KMS-11 (cell line): ENCODE results near the gene SCAND1.

Source experiments
- H2AFZ ChIP-seq: fragments of 200-600 bp; sonication (generic); 2 replicates; pipeline ENCODE4 v1.6.1; 2016; ENCODE audit warnings: antibody characterized with exemption, mixed run types, low read depth
- H3K27ac ChIP-seq: fragments of 200-600 bp; sonication (generic); 2 replicates; pipeline ENCODE4 v1.6.1; 2016; ENCODE audit warnings: mild to moderate bottlenecking, mixed run types
- H3K27me3 ChIP-seq: fragments of 200-600 bp; sonication (generic); 2 replicates; pipeline ENCODE4 v1.6.1; 2017; ENCODE audit warnings: mild to moderate bottlenecking, low read depth, mixed run types, moderate library complexity; ENCODE audit not compliant: insufficient read depth
- H3K36me3 ChIP-seq: fragments of 200-600 bp; sonication (generic); 2 replicates; pipeline ENCODE4 v1.6.1; 2017; ENCODE audit warnings: mild to moderate bottlenecking, mixed run types; ENCODE audit not compliant: insufficient read depth
- H3K4me1 ChIP-seq: fragments of 200-600 bp; sonication (generic); 2 replicates; pipeline ENCODE4 v1.6.1; 2016; ENCODE audit warnings: mild to moderate bottlenecking, low read depth, mixed run types; ENCODE audit not compliant: poor library complexity, severe bottlenecking
- H3K4me2 ChIP-seq: fragments of 200-600 bp; sonication (generic); 2 replicates; pipeline ENCODE4 v1.7.0; 2016; ENCODE audit warnings: mild to moderate bottlenecking, mixed run types
- H3K4me3 ChIP-seq: fragments of 200-600 bp; sonication (generic); IDR thresholded peaks from 2 replicates; pipeline ENCODE4 v1.6.1; 2017; ENCODE audit warnings: low read depth, low read length, mixed read lengths; ENCODE audit not compliant: insufficient read depth
- H3K79me2 ChIP-seq: fragments of 200-600 bp; sonication (generic); 2 replicates; pipeline ENCODE4 v1.6.1; 2016; ENCODE audit warnings: low read depth, mixed run types; ENCODE audit not compliant: insufficient read depth
- H3K9ac ChIP-seq: fragments of 200-600 bp; sonication (generic); 2 replicates; pipeline ENCODE4 v1.6.1; 2016; ENCODE audit warnings: mild to moderate bottlenecking, mixed run types
- H4K20me1 ChIP-seq: fragments of 200-600 bp; sonication (generic); 2 replicates; pipeline ENCODE4 v1.6.1; 2016; ENCODE audit warnings: mild to moderate bottlenecking, mixed run types; ENCODE audit not compliant: insufficient read depth
- TF ChIP-seq, protein P1 (sequence below): fragments of 200-600 bp; sonication (generic); conservative IDR thresholded peaks from 2 replicates; pipeline ENCODE4 v1.6.1; 2017; ENCODE audit warnings: low read depth, mild to moderate bottlenecking, antibody characterized with exemption, low read length, moderate library complexity, mixed read lengths

SCAND1 gene

DNA sequence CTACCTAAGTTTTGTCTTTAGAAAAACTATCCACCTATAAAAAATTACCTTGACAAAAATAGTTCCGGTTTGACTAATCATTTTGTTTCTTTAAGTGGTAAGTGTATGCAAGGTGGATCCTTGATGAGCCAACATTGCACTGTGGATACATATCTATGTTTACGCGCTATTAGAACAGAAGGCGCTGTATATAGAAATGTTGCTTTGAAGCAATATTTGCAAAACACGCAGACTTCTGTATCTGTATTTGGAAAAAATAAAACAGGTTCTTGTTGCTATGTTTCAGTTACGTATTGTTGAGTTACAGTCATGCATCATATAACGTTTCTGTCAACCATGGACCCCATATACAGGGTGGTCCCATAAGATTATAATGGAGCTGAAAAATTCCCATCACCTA is 4.2 kb downstream of the SCAND1 start:
- TF ChIP-seq, protein P1, sequence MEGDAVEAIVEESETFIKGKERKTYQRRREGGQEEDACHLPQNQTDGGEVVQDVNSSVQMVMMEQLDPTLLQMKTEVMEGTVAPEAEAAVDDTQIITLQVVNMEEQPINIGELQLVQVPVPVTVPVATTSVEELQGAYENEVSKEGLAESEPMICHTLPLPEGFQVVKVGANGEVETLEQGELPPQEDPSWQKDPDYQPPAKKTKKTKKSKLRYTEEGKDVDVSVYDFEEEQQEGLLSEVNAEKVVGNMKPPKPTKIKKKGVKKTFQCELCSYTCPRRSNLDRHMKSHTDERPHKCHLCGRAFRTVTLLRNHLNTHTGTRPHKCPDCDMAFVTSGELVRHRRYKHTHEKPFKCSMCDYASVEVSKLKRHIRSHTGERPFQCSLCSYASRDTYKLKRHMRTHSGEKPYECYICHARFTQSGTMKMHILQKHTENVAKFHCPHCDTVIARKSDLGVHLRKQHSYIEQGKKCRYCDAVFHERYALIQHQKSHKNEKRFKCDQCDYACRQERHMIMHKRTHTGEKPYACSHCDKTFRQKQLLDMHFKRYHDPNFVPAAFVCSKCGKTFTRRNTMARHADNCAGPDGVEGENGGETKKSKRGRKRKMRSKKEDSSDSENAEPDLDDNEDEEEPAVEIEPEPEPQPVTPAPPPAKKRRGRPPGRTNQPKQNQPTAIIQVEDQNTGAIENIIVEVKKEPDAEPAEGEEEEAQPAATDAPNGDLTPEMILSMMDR, result no peak
- 0 out of 2 replicates have a peak, but pooled peaks cover 5% of the 10 kb centered on the region for H4K20me1 ChIP-seq
- H3K4me3 ChIP-seq, result no peak overlapping the region
- H2AFZ ChIP-seq, result no peak overlapping the region
- H3K27ac ChIP-seq, result no peak overlapping the region
- no peaks in the 10 kb centered on the region for H3K36me3 ChIP-seq
- peaks cover 17% of the 10 kb centered on the region for H3K4me1 ChIP-seq
- no peak overlapping the region for H3K4me2 ChIP-seq
- no peak overlapping the region for H3K9ac ChIP-seq
- peaks cover 29% of the 10 kb centered on the region for H3K79me2 ChIP-seq
- H3K27me3 ChIP-seq, result no peaks in the 10 kb centered on the region

DNA sequence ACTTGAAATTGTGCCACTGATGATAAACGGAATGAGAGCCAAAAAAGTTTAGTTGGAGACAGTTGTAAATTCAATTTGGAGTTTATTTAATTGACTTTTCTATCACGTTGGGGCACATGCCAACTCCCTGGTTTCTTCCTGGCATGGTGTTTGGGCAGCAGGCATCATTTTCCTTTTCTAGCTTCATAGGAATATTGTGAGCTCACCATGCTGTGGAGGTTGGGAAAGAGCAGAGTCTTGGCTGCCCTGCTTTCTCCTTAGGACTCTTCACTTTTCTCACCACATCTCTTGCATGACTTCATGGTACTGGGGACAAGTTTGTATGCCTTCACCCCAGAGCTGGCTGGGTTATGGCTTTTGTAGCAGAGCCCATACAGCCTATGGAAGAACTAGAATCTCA is 6.4 kb downstream of the SCAND1 start:
- H3K9ac ChIP-seq, result no peak overlapping the region
- no peak overlapping the region for H2AFZ ChIP-seq
- H3K4me2 ChIP-seq, result no peak overlapping the region
- H3K4me1 ChIP-seq, result peaks cover 14% of the 10 kb centered on the region
- TF ChIP-seq, protein P1, result no peak
- no peaks in the 10 kb centered on the region for H3K36me3 ChIP-seq
- 0 out of 2 replicates have a peak, but pooled peaks cover 4% of the 10 kb centered on the region for H4K20me1 ChIP-seq
- H3K4me3 ChIP-seq, result no peak overlapping the region
- peaks cover 21% of the 10 kb centered on the region for H3K79me2 ChIP-seq
- no peaks in the 10 kb centered on the region for H3K27me3 ChIP-seq
- no peak overlapping the region for H3K27ac ChIP-seq

DNA sequence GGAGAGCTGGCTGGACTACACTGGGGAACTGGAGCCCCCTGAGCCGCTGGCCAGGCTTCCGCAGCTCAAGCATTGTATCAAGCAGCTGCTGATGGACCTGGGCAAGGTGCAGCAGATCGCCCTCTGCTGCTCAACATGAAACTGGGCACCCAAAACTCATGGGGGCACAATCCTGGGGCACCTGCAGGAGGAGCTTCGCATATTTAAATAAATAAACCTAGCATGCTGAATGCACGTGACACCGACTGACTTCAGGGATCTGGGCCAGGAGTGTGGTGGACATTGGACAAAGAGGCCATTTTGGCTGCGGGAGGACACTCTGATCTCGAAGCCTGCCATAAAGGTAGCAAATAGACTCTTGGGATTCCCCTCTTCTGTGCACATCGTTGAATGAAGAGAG is 6.8 kb downstream of the SCAND1 start:
- Histone ChIP-seq H4K20me1 (0 out of 2 replicates have a peak, but pooled peaks cover under 1% of the 10 kb centered on the region), H3K4me2 (no peak overlapping the region), H3K4me3 (no peak overlapping the region), H2AFZ (no peak overlapping the region), H3K27me3 (no peaks in the 10 kb centered on the region), H3K9ac (no peak overlapping the region), H3K27ac (no peak overlapping the region), H3K4me1 (peaks cover 10% of the 10 kb centered on the region), H3K79me2 (peaks cover 17% of the 10 kb centered on the region), H3K36me3 (no peaks in the 10 kb centered on the region)
- TF ChIP-seq, protein P1, result peak; percentile 64

DNA sequence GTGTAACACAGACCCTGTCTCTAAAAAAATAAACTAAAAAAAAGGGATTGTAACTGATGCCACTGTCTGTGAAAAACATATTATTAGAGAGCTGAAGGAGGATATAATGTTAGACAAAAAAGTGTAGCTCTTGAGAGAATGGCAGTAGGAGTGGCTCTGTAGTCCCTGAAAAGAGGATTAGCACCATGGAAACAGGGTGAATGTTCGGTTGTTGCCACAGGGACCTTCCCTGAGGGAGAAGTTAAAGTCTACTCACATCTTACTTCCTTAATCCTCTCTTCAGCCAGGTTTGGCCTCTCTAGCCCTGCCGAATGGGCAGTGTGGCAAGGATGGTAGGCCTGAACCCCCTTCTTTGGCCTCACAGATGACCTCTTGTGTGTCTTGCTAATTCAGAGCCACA is 12.1 kb downstream of the SCAND1 start:
- Histone ChIP-seq H3K27ac (no peak overlapping the region), H3K27me3 (no peaks in the 10 kb centered on the region), H3K4me2 (no peak overlapping the region), H4K20me1 (no peaks in the 10 kb centered on the region), H3K79me2 (no peaks in the 10 kb centered on the region), H2AFZ (no peak overlapping the region), H3K36me3 (no peaks in the 10 kb centered on the region), H3K4me3 (no peak overlapping the region), H3K9ac (no peak overlapping the region), H3K4me1 (no peaks in the 10 kb centered on the region)
- TF ChIP-seq, protein P1, result no peak
